A549 treated with GW870086 at 1 μM for 4 hours (cell line): ENCODE measurements around the gene POP7. TPM values are rescaled to one million over a fixed set of nuclear protein-coding genes. Genes with fewer than 3 reads are reported as not detected.

Experiments used
- total RNA-seq: library from RNA; stranded (reverse); fragments of 200-300 nt; extraction: Qiagen RNA extraction; gene quantifications from 5 replicates; pipeline ENCODE4 v1.2.3, GENCODE V29; 2022; ENCODE audit warnings: low read depth

POP7 gene
- 80.2 to 95.5 TPM (median 88.2 TPM) in 5 replicates for total RNA-seq

GRCh38 chr7:100705753-100706671 lies at the start of gene POP7:
Gene POP7, plus strand, starts transcription at chr7:100706121. Its CDS starts 710 bp downstream, at chr7:100706831.

GRCh38 chr7:100673302-100673941 lies 32.5 kb upstream of the POP7 start, which contains the start of gene GNB2:
Gene GNB2, plus strand, starts transcription at chr7:100673740. Its CDS starts 2,526 bp downstream, at chr7:100676266.

GRCh38 chr7:100694098-100694745 lies 11.7 kb upstream of the POP7 start, which contains the start of gene GIGYF1:
Gene GIGYF1, minus strand, starts transcription at chr7:100694250. Its CDS starts 6,012 bp downstream, at chr7:100688238.

GRCh38 chr7:100720279-100720670 lies 14.4 kb downstream of the POP7 start, which contains the start of gene EPO:
Gene EPO, plus strand, starts transcription at chr7:100720468. Its CDS starts 513 bp downstream, at chr7:100720981.

Other genes starting within 250 kb of the POP7 start
- gene SPACDR, start 241.9 kb upstream of the POP7 start, total RNA-seq, result 0.65 to 1.3 TPM (median 0.70 TPM) in 5 replicates
- 37.3 to 47.4 TPM (median 46.6 TPM) in 5 replicates for gene TSC22D4, start 226.9 kb upstream of the POP7 start, total RNA-seq
- gene NYAP1, start 222.2 kb upstream of the POP7 start, total RNA-seq, result 2.8 to 3.5 TPM (median 3.3 TPM) in 5 replicates
- gene AGFG2, start 166.9 kb upstream of the POP7 start, total RNA-seq, result 16.6 to 27.4 TPM (median 25.2 TPM) in 5 replicates
- gene SAP25, start 132.2 kb upstream of the POP7 start, total RNA-seq, result 0.24 to 0.64 TPM (median 0.50 TPM) in 5 replicates
- 12.2 to 17.6 TPM (median 15.0 TPM) in 5 replicates for gene LRCH4, start 120.0 kb upstream of the POP7 start, total RNA-seq
- gene FBXO24, start 119.8 kb upstream of the POP7 start, total RNA-seq, result 0.15 to 0.51 TPM (median 0.34 TPM) in 5 replicates
- gene PCOLCE, start 103.8 kb upstream of the POP7 start, total RNA-seq, result 8.2 to 11.8 TPM (median 9.0 TPM) in 5 replicates
- 18.2 to 22.7 TPM (median 20.0 TPM) in 5 replicates for gene MOSPD3, start 93.6 kb upstream of the POP7 start, total RNA-seq
- 1.9 to 3.3 TPM (median 2.7 TPM) in 5 replicates for gene TFR2, start 64.6 kb upstream of the POP7 start, total RNA-seq
- gene ACTL6B, start 49.7 kb upstream of the POP7 start, total RNA-seq, result not detected in 5 replicates
- 178 to 259 TPM (median 248 TPM) in 5 replicates for gene GNB2, start 32.4 kb upstream of the POP7 start, total RNA-seq
- gene GIGYF1, start 11.9 kb upstream of the POP7 start, total RNA-seq, result 11.4 to 18.2 TPM (median 17.6 TPM) in 5 replicates
- gene EPO, start 14.3 kb downstream of the POP7 start, total RNA-seq, result 0.09 TPM in 1 of 5 replicates, not detected in the others
- not detected in 5 replicates for gene ZAN, start 27.5 kb downstream of the POP7 start, total RNA-seq
- gene EPHB4, start 121.4 kb downstream of the POP7 start, total RNA-seq, result 38.5 to 44.1 TPM (median 42.9 TPM) in 5 replicates
- 11.1 to 17.1 TPM (median 15.8 TPM) in 5 replicates for gene SLC12A9, start 146.6 kb downstream of the POP7 start, total RNA-seq
- gene TRIP6, start 161.3 kb downstream of the POP7 start, total RNA-seq, result 41.9 to 53.9 TPM (median 52.7 TPM) in 5 replicates
- 120 to 140 TPM (median 134 TPM) in 5 replicates for gene SRRT, start 169.0 kb downstream of the POP7 start, total RNA-seq
- 3.9 to 6.9 TPM (median 5.1 TPM) in 5 replicates for gene UFSP1, start 183.6 kb downstream of the POP7 start, total RNA-seq
- gene ACHE, start 189.8 kb downstream of the POP7 start, total RNA-seq, result 2.2 to 3.0 TPM (median 2.8 TPM) in 5 replicates
- 14.0 to 20.8 TPM (median 19.9 TPM) in 5 replicates for gene MUC3A, start 243.4 kb downstream of the POP7 start, total RNA-seq